Activated CD4-positive, alpha-beta T cell treated with anti-CD3 and anti-CD28 coated beads, Interleukin-2, Interleukin-4, amounts not matched to agents 100 ng/mL and 50 ng/mL, durations not matched to agents 16 hours and 8 hours (primary cell): ENCODE results near the gene SNX21.

Experiments
- DNase-seq: peaks from one replicate; pipeline ENCODE4 v3.0.0-alpha.2; 2020; ENCODE audit warnings: low spot score

The SNX21 gene

DNA sequence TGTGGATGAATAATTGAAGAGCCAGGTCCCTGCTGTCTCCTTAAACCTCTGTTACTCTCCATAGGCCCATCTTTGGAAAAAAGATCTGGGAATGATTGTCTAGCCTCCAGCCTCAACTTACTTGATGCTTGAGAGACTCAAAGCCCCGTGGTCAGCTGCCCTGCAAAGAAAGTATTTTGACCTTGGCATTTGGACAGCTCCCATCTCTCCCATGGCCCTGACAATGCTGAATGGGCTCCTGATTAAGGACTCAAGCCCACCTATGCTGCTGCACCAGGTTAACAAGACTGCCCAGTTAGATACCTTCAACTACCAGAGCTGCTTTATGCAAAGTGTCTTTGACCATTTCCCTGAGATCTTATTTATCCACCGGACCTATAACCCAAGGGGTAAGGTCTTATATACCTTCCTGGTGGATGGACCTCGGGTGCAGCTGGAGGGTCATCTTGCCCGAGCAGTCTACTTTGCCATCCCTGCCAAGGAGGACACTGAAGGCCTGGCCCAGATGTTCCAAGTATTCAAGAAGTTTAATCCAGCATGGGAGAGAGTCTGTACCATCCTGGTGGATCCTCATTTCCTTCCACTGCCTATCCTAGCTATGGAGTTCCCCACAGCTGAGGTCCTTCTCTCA, 49.0 kb downstream of the SNX21 start:
- no peak for DNase-seq

DNA sequence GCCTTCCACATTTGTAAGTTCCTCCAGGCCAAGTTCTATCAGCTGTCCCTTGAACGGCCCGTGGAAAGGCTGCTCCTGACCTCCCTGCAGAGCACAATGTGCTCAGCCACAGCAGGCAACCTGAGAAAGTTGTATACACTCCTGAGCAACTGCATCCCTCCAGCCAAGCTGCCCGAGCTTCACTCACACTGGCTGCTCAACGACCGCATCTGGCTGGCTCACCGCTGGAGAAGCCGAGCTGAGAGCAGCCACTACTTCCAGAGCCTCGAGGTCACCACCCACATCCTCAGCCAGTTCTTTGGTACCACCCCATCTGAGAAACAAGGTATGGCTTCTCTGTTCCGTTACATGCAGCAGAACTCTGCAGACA, 49.5 kb downstream of the SNX21 start:
- no peak for DNase-seq

DNA sequence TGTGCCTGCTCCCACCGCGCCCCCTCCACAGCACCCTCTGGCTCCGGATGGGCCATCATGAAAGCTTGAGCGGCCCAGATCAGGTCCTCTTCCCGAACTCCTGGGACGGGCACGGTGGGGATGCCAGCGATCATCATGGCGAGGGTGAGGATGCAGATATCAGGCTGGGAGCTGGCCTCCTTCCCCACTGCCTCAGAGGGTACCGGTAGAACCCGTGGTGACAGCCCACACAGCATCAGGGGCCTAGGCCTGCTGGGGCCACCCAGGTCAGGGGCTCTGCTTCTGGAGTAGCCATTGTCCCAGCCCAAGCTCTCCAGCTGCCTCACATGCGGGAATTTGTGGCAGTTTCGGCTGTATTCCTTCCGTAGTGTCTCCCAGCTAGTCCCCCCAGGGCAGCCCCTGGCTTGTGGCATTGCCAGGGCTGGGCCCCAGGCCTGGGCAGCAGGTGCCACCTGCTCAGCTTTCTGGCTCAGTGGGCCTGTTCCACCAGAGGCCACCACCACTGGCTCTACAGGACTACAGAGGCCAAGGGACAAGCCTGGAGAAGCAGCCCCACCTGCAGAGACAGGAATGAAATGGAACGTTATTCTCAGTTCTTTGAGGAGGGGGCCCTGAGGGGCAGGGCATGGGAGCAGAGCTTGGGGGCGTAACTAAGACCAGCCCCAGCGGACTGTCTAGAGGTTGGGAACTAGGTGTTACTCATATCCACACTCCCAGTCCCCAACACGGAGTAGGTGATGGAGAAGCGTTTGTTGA, 53.2 kb downstream of the SNX21 start:
- no peak for DNase-seq

DNA sequence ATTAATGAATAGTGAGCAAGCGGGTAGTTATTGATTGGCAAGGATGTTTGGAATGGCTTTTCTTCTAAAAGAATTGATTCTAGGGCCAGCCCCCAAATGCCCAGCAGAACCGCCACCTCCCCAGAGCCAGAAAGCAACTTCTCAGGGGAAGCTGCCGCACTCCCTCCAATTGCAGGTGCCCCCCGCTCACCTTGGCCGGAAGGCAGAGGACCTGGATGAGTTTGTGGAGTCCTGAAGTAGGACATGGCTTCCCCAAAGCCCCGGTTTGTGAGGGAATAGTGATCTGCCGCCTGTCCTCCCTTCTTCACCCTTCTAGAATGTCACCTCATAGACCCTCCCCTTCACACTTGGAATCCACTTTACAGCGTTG, 53.7 kb downstream of the SNX21 start, which contains the start of gene SPATA25:
Gene SPATA25, minus strand, starts transcription at position 277 of the 370 bp plus-strand sequence. Its CDS starts 32 bp downstream, at position 245.
- no peak for DNase-seq

DNA sequence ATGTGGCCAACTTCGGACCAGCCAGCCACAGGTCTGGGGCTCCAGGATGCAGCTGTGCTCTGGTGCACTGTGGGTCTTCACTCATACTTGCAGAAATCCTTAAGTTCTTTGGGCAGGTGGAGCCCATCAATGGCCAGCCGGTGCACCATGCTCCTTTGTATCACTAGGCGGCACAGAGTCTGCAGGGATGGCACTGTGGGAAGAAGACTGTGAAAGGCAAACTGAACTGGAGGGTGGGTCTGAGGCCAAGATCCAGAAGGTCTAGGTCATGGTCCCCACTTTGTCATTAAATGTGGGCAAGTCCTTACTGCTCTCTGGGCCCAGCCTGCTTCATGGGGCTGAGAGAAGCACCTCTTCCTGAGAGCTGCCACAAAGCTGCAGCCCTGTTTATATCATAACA, 55.1 kb downstream of the SNX21 start:
- no peak for DNase-seq

DNA sequence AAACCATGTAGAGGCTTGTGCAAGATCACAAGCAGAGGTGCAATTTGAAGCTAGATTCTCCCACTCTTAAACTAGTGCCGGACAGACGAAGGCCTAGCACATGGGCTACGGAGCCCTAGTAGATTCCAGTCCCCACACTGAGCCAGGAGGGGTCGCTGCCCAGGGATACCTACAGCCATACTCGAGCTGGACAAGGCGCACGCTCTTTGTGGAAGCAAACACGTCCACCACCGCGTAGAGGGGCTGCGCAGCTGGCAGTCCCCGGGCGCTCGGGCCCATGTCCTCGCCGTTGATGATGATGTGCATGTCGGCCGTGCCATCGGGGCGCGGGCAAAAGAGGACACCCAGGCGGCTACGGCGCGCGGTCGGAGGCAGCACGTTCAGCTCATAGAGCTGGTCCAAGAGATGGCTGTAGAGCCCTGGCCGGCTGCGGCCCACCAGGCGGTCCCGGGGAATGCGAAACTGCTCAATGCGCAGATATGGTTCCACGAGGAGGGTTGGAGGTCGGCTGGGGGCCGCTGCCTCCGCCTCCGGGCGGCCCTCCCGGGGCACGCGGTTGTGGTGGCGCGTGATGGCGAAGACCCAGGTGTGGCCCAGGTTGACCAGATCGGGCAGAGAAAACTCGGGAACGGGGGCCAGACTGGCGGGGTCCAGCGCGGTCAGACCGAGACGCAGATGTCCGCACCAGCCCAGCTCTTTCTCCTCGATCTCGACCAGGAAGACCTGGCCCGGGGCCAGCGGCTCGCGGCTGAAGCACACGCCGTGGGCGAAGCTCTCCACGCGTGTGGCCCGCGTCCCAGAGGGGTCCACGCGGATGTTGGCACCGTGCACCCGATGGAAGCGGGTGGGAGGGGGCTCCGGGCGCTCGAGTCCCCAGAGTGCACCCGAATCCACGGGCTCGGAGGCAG, 56.7 kb downstream of the SNX21 start:
- no peak for DNase-seq

DNA sequence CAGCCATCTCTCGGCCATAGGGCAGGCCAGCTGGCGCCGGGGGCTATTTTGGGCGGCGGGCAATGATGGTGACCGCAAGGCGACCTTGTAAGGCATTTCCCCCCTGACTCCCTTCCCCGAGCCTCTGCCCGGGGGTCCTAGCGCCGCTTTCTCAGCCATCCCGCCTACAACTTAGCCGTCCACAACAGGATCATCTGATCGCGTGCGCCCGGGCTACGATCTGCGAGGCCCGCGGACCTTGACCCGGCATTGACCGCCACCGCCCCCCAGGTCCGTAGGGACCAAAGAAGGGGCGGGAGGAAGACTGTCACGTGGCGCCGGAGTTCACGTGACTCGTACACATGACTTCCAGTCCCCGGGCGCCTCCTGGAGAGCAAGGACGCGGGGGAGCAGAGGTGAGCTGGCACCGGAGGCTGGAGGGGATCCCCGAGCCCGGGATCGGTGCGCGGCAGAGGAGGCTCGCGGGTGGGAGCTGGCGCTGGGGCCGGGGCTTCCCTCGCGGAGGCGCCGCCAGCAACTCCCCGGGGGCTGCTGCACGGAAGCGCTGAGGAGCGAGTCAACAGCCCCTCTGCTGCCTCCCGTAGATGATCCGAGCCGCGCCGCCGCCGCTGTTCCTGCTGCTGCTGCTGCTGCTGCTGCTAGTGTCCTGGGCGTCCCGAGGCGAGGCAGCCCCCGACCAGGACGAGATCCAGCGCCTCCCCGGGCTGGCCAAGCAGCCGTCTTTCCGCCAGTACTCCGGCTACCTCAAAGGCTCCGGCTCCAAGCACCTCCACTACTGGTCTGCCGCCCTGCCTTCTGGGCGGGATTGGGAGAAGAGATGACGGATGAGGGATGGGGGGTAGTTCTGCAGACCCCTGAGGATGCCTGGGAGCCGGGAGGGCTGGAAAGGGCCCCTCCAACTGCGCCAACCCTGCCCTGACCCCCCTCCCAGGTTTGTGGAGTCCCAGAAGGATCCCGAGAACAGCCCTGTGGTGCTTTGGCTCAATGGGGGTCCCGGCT, 57.7 kb downstream of the SNX21 start, which contains the start of the genes CTSA and NEURL2:
Gene CTSA, plus strand, starts transcription at position 351 of the 999 bp plus-strand sequence. Its CDS starts 234 bp downstream, at position 585.
Gene NEURL2, minus strand, starts transcription at position 224 of the 999 bp plus-strand sequence. Its CDS starts 217 bp downstream, at position 7.
- peak; percentile 88 for DNase-seq

DNA sequence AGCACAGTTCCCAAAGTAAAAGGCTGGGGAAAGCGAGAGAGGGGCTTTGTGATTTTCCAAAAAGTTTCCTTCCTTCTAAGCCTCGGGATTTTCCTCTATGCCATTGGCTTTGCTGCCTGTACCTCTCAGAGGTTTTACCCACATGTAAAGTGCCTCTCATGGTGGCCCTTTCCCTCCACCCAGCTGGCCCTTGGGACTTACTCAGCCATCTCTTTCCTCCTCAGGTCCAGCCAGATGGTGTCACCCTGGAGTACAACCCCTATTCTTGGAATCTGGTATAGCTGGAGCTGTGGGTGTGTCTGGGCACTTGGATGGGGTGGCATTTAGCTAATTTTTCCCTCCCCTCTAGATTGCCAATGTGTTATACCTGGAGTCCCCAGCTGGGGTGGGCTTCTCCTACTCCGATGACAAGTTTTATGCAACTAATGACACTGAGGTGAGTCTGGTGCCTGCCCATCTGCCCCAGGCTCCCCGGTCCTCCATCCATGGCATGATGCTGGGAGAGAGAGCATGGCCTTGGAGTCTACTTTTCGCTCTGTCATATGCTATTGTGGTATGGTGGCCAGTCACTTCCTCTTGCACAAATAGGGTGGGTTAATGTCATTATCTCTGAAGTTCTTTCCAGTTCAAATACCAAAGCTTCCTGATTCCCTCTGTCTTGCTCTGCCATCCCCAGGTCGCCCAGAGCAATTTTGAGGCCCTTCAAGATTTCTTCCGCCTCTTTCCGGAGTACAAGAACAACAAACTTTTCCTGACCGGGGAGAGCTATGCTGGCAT, 58.6 kb downstream of the SNX21 start:
- DNase-seq, result no peak
